Stimulated activated CD4-positive, alpha-beta T cell treated with anti-CD3 and anti-CD28 coated beads, Interleukin-2, amount 100 ng/mL, for 48 hours (primary cell): ENCODE results near the gene ZBTB42.

ENCODE experiments used
- DNase-seq, 2 donors: peaks; one replicate each; pipeline ENCODE4 v3.0.0-alpha.2; 2020

ZBTB42 gene

DNA sequence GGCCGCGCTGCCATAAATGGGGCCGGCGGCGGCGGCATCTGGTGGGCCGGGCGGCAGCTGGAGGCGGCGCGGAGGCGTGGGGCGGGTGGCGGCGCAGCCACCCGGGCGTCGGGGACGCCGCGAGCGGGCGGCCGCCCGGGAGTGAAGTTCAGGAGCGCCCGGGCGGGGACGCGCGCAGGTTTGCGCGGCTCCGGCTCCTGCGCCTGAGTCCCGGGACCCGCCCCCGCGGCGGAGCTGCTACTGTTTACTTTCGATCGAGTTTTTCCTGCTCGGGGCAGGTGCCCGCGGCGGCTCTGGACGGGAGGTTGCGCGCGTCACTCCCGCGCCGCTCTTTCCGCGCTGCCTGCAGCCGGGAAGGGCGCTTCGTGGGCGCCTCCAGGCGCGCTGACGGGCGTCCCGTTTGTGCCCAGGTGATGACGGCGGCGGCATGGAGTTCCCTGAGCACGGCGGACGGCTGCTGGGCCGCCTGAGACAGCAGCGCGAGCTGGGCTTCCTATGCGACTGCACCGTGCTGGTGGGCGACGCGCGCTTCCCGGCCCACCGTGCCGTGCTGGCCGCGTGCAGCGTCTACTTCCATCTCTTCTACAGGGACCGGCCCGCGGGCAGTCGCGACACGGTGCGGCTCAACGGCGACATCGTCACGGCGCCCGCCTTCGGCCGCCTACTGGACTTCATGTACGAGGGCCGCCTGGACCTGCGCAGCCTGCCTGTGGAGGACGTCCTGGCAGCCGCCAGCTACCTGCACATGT, at the start of gene ZBTB42:
Gene ZBTB42, plus strand, starts transcription at position 331 of the 749 bp plus-strand sequence. Its CDS starts 97 bp downstream, at position 428.
- DNase-seq: peak; percentile 56 to 57

- no peak for DNase-seq
Measured at GRCh38 chr14:104751539-104752422, 49.1 kb upstream of the ZBTB42 start.

DNA sequence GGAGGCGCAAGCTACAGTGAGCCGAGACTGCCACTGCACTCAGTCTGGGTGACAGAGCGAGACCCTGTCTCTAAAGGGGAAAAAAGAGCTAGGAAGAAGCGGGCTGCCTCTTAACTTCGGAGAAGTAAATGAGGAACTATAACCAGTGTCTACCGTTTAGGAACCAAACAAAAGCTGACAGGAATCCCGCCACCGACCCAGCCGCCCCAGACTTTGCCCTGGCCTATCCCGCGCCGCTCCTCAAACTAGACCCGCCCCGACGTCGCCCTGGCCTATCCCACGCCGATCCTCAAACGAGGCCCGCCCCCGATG, 48.5 kb upstream of the ZBTB42 start:
- no peak for DNase-seq

DNA sequence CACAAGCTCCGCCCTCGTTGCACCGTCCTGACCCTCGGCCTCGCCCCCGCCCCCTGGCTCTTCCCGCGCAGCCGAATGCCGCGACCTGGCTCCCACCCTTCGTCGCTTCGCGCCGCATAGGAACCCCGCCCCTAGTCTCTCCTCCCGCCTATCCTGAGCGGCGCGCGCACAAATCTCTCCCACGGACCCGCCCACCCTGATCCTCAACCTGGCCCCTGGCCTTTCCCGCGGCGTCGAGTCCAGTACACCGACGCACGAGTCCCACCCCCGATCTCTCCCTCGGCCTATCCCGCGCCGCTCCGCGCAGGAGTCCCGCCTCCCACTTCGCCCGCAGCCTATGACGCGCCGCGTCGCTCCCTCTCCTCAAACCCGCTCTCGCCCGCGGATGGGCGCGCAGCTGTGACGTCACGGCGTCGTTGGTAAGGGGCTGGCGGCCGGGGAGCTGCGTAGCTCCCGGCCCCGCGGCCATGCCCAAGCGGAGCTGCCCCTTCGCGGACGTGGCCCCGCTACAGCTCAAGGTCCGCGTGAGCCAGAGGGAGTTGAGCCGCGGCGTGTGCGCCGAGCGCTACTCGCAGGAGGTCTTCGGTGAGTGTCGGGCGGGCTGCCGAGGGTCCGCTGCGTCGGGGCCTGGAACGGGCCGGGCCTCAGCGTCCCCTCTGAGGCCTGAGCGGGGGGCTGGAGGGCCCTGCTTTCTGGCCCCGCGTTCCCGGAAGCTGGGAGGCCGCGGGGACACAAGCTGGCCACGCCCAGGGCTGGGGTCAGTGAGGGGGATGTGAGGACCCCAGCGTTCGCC, 48.0 kb upstream of the ZBTB42 start, which contains the start of gene SIVA1:
Gene SIVA1, plus strand, starts transcription at position 413 of the 793 bp plus-strand sequence. Its CDS starts 55 bp downstream, at position 468.
- peak; percentile 99 for DNase-seq

- DNase-seq: no peak
Measured at GRCh38 chr14:104753528-104754212, 47.2 kb upstream of the ZBTB42 start.

DNA sequence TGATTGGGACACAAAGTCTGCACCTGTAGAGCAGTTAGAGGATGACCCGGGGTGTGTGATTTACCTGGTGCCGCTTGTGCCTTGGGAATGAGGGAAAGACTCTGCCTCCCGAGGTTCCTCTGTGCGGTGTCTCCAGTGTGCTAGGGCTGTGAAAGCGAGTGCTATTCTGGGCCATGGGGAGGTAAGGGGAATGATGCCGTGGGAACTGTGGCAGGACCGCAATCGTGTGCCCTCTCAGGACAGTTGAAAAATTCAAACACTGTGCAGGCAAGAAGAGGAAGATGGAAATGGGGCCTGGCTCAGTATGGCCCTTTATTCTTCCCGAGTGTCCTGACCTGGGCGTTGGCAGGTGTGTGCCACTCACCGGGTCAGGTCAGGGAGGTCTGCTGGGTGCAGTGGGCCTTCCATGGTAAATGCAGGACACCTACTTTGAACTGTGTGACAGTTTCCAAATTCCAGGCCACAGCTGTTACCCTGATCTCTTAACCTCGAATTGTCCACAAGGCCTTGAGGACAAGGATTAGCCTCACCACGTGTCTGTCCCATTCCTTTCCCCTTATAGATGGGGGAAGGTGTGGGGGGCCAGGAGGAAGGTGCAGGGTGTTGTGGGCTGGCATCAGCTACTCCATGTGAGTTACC, 46.6 kb upstream of the ZBTB42 start:
- DNase-seq: no peak

GRCh38 chr14:104755621-104756020, 45.3 kb upstream of the ZBTB42 start:
- DNase-seq: no peak

GRCh38 chr14:104756477-104757237, 44.2 kb upstream of the ZBTB42 start:
- DNase-seq: no peak

DNA sequence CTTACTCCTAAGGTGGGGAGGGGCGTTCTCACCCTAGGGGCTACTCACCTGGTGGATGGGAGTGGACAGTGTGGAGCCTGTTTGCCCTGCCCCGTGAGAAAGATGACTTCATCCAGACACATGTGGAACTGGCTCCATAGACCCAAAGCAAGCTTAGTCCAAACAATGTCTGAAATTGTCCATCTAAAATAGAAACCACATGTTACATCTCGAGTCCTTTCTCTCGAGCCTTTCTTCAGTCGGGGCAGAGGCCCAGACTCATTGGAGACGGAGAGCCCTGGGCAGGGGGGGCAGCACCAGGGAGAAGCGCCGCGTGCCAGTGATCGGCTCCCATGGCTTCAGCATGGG, 43.7 kb upstream of the ZBTB42 start:
- no peak for DNase-seq

- no peak for DNase-seq
Measured at GRCh38 chr14:104757681-104758392, 43.1 kb upstream of the ZBTB42 start.

- no peak for DNase-seq
Measured at GRCh38 chr14:104758981-104759969, 41.6 kb upstream of the ZBTB42 start.

GRCh38 chr14:104765517-104765916, 35.4 kb upstream of the ZBTB42 start:
- no peak for DNase-seq

GRCh38 chr14:104766256-104766862, 34.5 kb upstream of the ZBTB42 start:
- no peak for DNase-seq

DNA sequence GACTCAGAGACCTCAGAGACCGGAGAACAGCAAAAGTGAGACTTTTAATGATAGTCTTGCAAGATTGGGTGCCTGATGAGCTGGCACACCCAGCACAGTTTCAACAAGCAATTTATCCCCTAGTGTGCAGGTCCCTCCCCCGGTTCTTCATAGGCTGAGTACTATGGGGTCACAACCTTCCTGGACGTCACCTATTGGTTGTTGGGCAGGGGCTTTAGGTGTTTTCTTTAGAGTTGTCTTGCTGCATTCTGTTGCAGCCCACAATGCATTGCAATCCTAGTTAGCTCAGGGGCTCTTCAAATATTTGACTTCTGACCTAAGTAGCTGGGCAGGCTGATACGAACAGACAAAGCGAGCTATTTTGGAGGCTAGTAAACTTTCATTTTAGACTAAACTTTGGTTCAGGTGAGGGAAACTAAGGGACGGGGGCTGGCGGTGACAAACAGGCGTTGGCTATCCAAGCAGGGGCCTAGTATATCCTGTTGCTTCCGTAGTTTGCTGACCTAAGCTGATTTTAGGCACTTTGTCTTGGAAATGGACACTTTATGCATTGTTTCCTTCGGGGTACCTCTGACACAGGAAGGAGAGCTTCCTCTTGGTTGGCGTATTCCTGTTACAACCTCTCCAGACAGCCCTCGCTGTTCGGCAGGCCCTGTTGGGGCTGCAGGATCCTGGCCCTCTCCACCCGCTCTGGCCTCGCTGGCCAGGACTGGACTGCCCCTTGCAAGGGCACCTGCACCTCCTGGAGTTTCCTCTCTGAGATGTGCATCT, 33.9 kb upstream of the ZBTB42 start:
- DNase-seq: no peak

DNA sequence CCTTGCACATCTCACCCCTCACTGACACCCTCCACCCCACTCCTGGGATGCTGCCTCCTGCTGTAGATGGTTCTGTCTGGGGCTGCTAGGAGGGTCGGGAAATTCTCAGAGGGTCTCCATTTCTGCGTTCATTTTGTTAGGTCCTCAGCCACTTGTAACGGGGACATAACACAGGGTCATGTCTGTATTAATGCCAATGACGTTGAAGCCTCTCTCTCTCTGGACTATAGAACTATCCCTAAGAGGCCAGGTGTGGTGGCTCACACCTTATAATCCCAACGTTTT, 33.3 kb upstream of the ZBTB42 start:
- DNase-seq: no peak

DNA sequence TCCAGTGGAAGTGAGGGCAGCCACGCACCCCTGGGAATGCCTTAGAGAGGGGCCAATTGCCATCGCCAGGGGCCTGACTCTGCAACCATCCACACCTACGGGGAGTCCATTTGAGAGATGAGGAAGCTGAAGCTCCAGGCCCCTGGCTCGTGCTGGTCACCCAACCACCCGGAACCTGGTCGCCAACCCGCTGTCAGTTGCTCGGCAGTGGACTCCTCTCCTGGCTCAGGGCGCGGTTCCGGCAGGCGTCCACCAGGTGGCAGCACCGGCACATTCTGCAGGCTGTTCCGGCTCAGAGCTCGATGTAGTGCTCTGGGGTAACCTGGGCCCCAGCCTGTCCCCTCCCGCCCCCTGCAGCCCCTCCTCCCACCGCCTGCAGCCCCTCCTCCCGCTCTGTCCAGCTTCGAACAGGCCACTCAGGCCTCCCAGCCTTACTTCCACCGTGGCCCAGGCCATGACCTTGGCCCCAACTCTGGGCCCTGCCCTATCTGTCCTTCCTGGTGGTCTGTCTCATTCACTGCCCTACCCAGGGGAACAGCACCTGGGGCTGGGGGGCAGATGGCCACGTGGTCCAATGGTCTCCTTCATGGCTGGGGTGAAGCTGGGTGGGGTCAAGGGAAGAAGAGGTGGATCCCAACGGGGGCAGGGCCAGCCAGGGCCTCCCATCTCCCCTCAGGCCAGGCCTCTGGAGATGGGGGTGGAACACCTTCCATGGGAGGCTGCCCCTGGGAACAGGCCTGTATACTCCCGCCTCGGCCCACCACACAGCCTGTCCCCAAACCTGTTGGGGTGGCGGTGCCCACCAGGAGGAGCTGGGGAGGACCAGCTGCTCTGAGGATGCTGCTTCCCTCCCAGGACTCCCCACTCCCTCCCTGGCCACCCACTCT, 32.2 kb upstream of the ZBTB42 start:
- DNase-seq: peak; percentile 96 to 97

- no peak for DNase-seq
Measured at GRCh38 chr14:104769324-104770071, 31.4 kb upstream of the ZBTB42 start.
